GM21360 (cell line): ENCODE measurements around the gene WFDC2.
"Not testable (repeated sequence)": the region's sequence is repeated elsewhere in the genome, so short reads cannot be mapped to it uniquely, and the experiment has no call there.

Experiments used
- ATAC-seq: cut with Tn5 transposase; IDR thresholded peaks from one replicate; pipeline ENCODE4 v1.9.1; 2021; ENCODE audit warnings: mild to moderate bottlenecking, moderate library complexity; ENCODE audit not compliant: unreplicated experiment

WFDC2 gene

GRCh38 chr20:45450097-45450818 lies 19.3 kb upstream of the WFDC2 start:
- ATAC-seq, result no peak

- ATAC-seq, result no peak
Measured at GRCh38 chr20:45452238-45452637, 17.3 kb upstream of the WFDC2 start.

GRCh38 chr20:45452772-45453691 lies 16.5 kb upstream of the WFDC2 start:
- ATAC-seq, result no peak

GRCh38 chr20:45456632-45457031 lies 12.9 kb upstream of the WFDC2 start:
- ATAC-seq, result no peak

GRCh38 chr20:45459606-45460005 lies 9.9 kb upstream of the WFDC2 start:
- no peak for ATAC-seq

- ATAC-seq, result no peak
Measured at GRCh38 chr20:45461225-45461624, 8.3 kb upstream of the WFDC2 start.

- ATAC-seq, result no peak
Measured at GRCh38 chr20:45462711-45463509, 6.6 kb upstream of the WFDC2 start.

GRCh38 chr20:45463709-45464108 lies 5.8 kb upstream of the WFDC2 start:
- ATAC-seq, result no peak

- no peak for ATAC-seq
Measured at GRCh38 chr20:45465491-45466266, 3.9 kb upstream of the WFDC2 start.

GRCh38 chr20:45467172-45467571 lies 2.4 kb upstream of the WFDC2 start:
- ATAC-seq, result no peak

GRCh38 chr20:45467861-45468260 lies 1.7 kb upstream of the WFDC2 start:
- ATAC-seq, result no peak

GRCh38 chr20:45470262-45470931 lies 844 bp downstream of the WFDC2 start:
- ATAC-seq, result no peak

- ATAC-seq, result no peak
Measured at GRCh38 chr20:45470937-45471336, 1.4 kb downstream of the WFDC2 start.

- ATAC-seq, result not testable (repeated sequence)
Measured at GRCh38 chr20:45472286-45472685, 2.7 kb downstream of the WFDC2 start.

GRCh38 chr20:45477530-45478148 lies 8.1 kb downstream of the WFDC2 start:
- not testable (repeated sequence) for ATAC-seq

GRCh38 chr20:45479822-45480221 lies 10.3 kb downstream of the WFDC2 start:
- no peak for ATAC-seq

GRCh38 chr20:45484676-45485075 lies 15.1 kb downstream of the WFDC2 start:
- ATAC-seq, result no peak

- ATAC-seq, result no peak
Measured at GRCh38 chr20:45485388-45485787, 15.8 kb downstream of the WFDC2 start.

- ATAC-seq, result no peak
Measured at GRCh38 chr20:45487231-45487635, 17.7 kb downstream of the WFDC2 start.
